GM23248 (cell line): Measurements from ENCODE around the gene RIOK1. TPM values are rescaled to one million over a fixed set of nuclear protein-coding genes. Genes with fewer than 3 reads are reported as not detected.
A peak's percentile ranks its signal among the peaks of the same experiment; 100 is the strongest.

Experiments used
- DNase-seq: peaks from one replicate; pipeline ENCODE4 v3.0.0-alpha.2; 2015
- H2AFZ ChIP-seq: fragments of 200-600 bp; sonication (generic); 2 replicates; pipeline ENCODE4 v1.6.1; 2016; ENCODE audit warnings: antibody characterized with exemption
- H3F3A ChIP-seq: fragments of 200-600 bp; sonication (generic); 2 replicates; pipeline ENCODE4 v1.6.1; 2016; ENCODE audit warnings: mild to moderate bottlenecking, antibody characterized with exemption, mixed run types; ENCODE audit not compliant: insufficient read depth
- H3K27ac ChIP-seq: fragments of 200-600 bp; sonication (generic); 2 replicates; pipeline ENCODE4 v1.5.1; 2016; ENCODE audit warnings: mild to moderate bottlenecking
- H3K27me3 ChIP-seq: fragments of 200-600 bp; sonication (generic); replicated peaks from 2 replicates; pipeline ENCODE4 v1.6.1; 2016; ENCODE audit warnings: mild to moderate bottlenecking; ENCODE audit not compliant: insufficient read depth
- H3K36me3 ChIP-seq: fragments of 200-600 bp; sonication (generic); 2 replicates; pipeline ENCODE4 v1.6.1; 2016; ENCODE audit warnings: low read depth, mild to moderate bottlenecking
- H3K4me1 ChIP-seq: fragments of 200-600 bp; sonication (generic); 2 replicates; pipeline ENCODE4 v1.6.1; 2016; ENCODE audit warnings: mild to moderate bottlenecking; ENCODE audit not compliant: insufficient read depth
- H3K4me2 ChIP-seq: fragments of 200-600 bp; sonication (generic); one replicate; pipeline ENCODE4 v1.6.1; 2016; ENCODE audit warnings: mild to moderate bottlenecking; ENCODE audit not compliant: unreplicated experiment
- H3K4me3 ChIP-seq: fragments of 200-600 bp; sonication (generic); 2 replicates; pipeline ENCODE4 v1.5.1; 2016; ENCODE audit warnings: mild to moderate bottlenecking
- H3K79me2 ChIP-seq: fragments of 200-600 bp; sonication (generic); 2 replicates; pipeline ENCODE4 v1.6.1; 2016; ENCODE audit warnings: mild to moderate bottlenecking; ENCODE audit not compliant: insufficient read depth
- H3K9ac ChIP-seq: fragments of 200-600 bp; sonication (generic); 2 replicates; pipeline ENCODE4 v1.6.1; 2016; ENCODE audit warnings: mild to moderate bottlenecking
- H3K9me2 ChIP-seq: fragments of 200-600 bp; sonication (generic); 2 replicates; pipeline ENCODE4 v1.6.1; 2016; ENCODE audit warnings: mixed run types, mild to moderate bottlenecking, moderate library complexity; ENCODE audit not compliant: insufficient read depth
- H3K9me3 ChIP-seq: fragments of 200-600 bp; sonication (generic); one replicate; pipeline ENCODE4 v1.6.1; 2017; ENCODE audit warnings: low read depth
- H4K20me1 ChIP-seq: fragments of 200-600 bp; sonication (generic); 2 replicates; pipeline ENCODE4 v1.6.0; 2016; ENCODE audit not compliant: insufficient read depth
- EZH2 ChIP-seq: fragments of 200-600 bp; sonication (generic); IDR thresholded peaks from 2 replicates; pipeline ENCODE4 v1.6.1; 2018; ENCODE audit warnings: antibody characterized with exemption, mild to moderate bottlenecking; ENCODE audit not compliant: insufficient read depth, poor library complexity, severe bottlenecking
- EZH2phosphoT487 ChIP-seq: fragments of 200-600 bp; sonication (generic); IDR thresholded peaks from 2 replicates; pipeline ENCODE4 v1.6.1; 2018; ENCODE audit warnings: antibody characterized with exemption, moderate library complexity, mild to moderate bottlenecking, low read depth; ENCODE audit not compliant: insufficient read depth
- WGBS, 2 experiments: methylation state at CpG; one replicate each; pipeline ENCODE4 v1.1.6; 2015 to 2017; ENCODE audit warnings: low lambda C conversion rate in 2 of 2, low coverage in 1 of 2; ENCODE audit errors: missing lambda C conversion rate in 2 of 2; 5-methylcytosine and 5-hydroxymethylcytosine counted together
- in situ Hi-C: fragments of 300-500 bp; cut with MboI; formaldehyde crosslinking; loops from 2 replicates; pipeline ENCODE4 v1.15.0; 2020
- polyA plus RNA-seq: library from polyadenylated mRNA; unstranded; fragments of >200 nt; fragmentation: Nextera tagmentation; extraction: Ambion mirVana; gene quantifications from 2 replicates; pipeline ENCODE4 v1.2.1, GENCODE V29; 2016
- total RNA-seq: library from RNA; depleted of rRNA; stranded (reverse); fragments of >200 nt; shearing (Covaris generic); gene quantifications from 2 replicates; pipeline ENCODE4 v1.2.3, GENCODE V29; 2014

RIOK1 gene
- total and polyA plus RNA-seq, 2 experiments from 2014 or later: 22.4 to 22.5 TPM

DNA sequence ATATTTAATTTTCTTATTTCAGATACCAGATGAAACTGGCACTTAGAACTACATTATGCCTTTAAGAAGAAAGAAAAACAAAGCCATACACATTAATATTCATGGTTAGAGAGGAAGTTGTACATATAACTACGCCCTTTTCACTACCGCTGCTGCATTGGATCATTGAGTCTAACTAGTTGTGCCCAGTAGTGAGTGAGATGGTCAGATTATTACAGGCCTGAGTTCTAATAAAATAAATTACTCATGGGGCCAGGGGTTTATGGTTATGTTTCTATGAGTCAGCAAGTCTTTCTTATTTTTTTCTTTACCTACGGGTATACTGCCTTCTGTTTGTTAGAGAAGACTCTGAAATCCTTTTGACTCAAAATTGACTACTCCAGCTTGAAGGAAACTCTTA lies 11.5 kb downstream of the RIOK1 start:
- Histone ChIP-seq H3K27ac (no peak overlapping the region), H3K9ac (no peak overlapping the region), H3K4me1 (no peaks in the 10 kb centered on the region), H2AFZ (no peak overlapping the region), H3K36me3 (peaks cover 64% of the 10 kb centered on the region), H3K4me3 (no peak overlapping the region), H3K27me3 (no peaks in the 10 kb centered on the region), H3K79me2 (peaks cover 16% of the 10 kb centered on the region; the same call in 1 of the 2 replicates), H3K4me2 (no peak overlapping the region), H3K9me3 (no peaks in the 10 kb centered on the region), H3K9me2 (no peaks in the 10 kb centered on the region), H4K20me1 (no peaks in the 10 kb centered on the region), H3F3A (peaks cover 7% of the 10 kb centered on the region; the same call in 1 of the 2 replicates)
- peak; percentile 27 for DNase-seq
- 82 to 87% methylated on average over 3 of the region's 3 CpGs for WGBS, 2 experiments
- in situ Hi-C loops: no loop called here
- no peak for TF ChIP-seq EZH2
- no peak for TF ChIP-seq EZH2phosphoT487

DNA sequence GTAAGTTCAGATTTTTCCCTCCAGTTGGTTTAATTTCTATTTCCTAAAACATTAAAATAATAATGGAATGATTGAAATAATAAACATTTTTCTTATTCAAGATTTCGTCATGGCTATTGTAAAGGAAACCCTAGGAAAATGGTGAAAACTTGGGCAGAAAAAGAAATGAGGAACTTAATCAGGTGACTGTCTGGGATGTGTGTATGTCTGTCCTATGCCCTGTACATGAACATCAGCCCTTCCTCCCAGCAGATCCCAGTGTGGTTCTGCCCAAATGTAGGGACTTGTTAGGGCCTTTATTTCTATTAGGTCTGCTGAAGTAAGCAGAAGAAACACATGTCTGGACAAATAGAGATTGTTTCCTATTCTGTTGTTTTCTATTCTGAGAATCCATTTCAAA lies 13.1 kb downstream of the RIOK1 start:
- WGBS, 2 experiments: 97 to 100% methylated on average over 1 of the region's 1 CpG
- H3F3A ChIP-seq: peaks cover 7% of the 10 kb centered on the region; the same call in 1 of the 2 replicates
- peaks cover 4% of the 10 kb centered on the region; the same call in 1 of the 2 replicates for H3K79me2 ChIP-seq
- H3K9me3 ChIP-seq: no peaks in the 10 kb centered on the region
- no peak overlapping the region for H3K27ac ChIP-seq
- H3K4me1 ChIP-seq: no peaks in the 10 kb centered on the region
- in situ Hi-C loops: no loop called here
- H3K4me2 ChIP-seq: no peak overlapping the region
- DNase-seq: no peak
- no peak overlapping the region for H3K9ac ChIP-seq
- no peaks in the 10 kb centered on the region for H3K27me3 ChIP-seq
- H3K4me3 ChIP-seq: no peak overlapping the region
- no peaks in the 10 kb centered on the region for H4K20me1 ChIP-seq
- H3K36me3 ChIP-seq: peaks cover 65% of the 10 kb centered on the region
- no peaks in the 10 kb centered on the region for H3K9me2 ChIP-seq
- no peak overlapping the region for H2AFZ ChIP-seq
- TF ChIP-seq EZH2phosphoT487: no peak
- no peak for TF ChIP-seq EZH2

GRCh38 chr6:7404546-7404945 lies 14.9 kb downstream of the RIOK1 start:
- peaks cover 67% of the 10 kb centered on the region for H3K36me3 ChIP-seq
- no peaks in the 10 kb centered on the region for H4K20me1 ChIP-seq
- no peak overlapping the region for H3K27ac ChIP-seq
- H3K9me2 ChIP-seq: no peaks in the 10 kb centered on the region
- no peak overlapping the region for H3K9ac ChIP-seq
- WGBS, 2 experiments: 97% methylated on average over 5 of the region's 5 CpGs
- no peaks in the 10 kb centered on the region for H3K9me3 ChIP-seq
- H3K4me2 ChIP-seq: no peak overlapping the region
- peaks cover 4% of the 10 kb centered on the region; the same call in 1 of the 2 replicates for H3K79me2 ChIP-seq
- no peaks in the 10 kb centered on the region for H3K4me1 ChIP-seq
- H3F3A ChIP-seq: peaks cover 7% of the 10 kb centered on the region; the same call in 1 of the 2 replicates
- no peak for DNase-seq
- H3K27me3 ChIP-seq: no peaks in the 10 kb centered on the region
- no peak overlapping the region for H2AFZ ChIP-seq
- in situ Hi-C loops: no loop called here
- no peak overlapping the region for H3K4me3 ChIP-seq
- TF ChIP-seq EZH2phosphoT487 (no peak), EZH2 (no peak)

- Histone ChIP-seq H3K9me2 (no peaks in the 10 kb centered on the region), H3K9ac (no peak overlapping the region), H3K4me2 (no peak overlapping the region), H3K36me3 (peaks cover 70% of the 10 kb centered on the region), H3K27ac (no peak overlapping the region), H4K20me1 (no peaks in the 10 kb centered on the region), H3K79me2 (no peaks in the 10 kb centered on the region), H3K9me3 (no peaks in the 10 kb centered on the region), H3F3A (0 out of 2 replicates have a peak, but pooled peaks cover 4% of the 10 kb centered on the region), H3K4me1 (no peaks in the 10 kb centered on the region), H2AFZ (no peak overlapping the region), H3K4me3 (no peak overlapping the region), H3K27me3 (no peaks in the 10 kb centered on the region)
- WGBS, 2 experiments: 95 to 99% methylated on average over 9 of the region's 9 CpGs
- TF ChIP-seq EZH2phosphoT487 (no peak), EZH2 (no peak)
- no peak for DNase-seq
- in situ Hi-C loops: no loop called here
Observed at GRCh38 chr6:7406743-7407142, 17.1 kb downstream of the RIOK1 start.

DNA sequence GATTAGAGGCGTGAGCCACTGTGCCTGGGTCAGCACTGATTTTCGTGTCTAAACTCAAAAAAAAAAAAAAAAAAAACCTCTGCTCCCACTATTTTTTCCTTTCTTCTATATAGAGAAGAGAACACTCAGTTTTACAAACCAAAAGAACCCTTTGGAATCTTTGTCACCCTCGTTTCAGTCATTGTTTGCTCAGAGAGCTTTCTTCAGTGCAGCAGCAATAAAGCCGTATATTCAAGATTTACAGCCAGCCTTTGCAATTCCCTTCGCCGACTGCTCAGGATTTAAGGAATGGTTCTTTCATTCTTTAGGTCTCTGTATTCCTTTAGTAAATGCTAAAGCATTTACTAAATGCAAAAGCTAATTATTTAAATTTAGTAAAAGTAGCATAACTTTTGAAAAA lies 20.1 kb downstream of the RIOK1 start:
- no peak overlapping the region for H3K27ac ChIP-seq
- H3K79me2 ChIP-seq: no peaks in the 10 kb centered on the region
- H3K4me2 ChIP-seq: no peak overlapping the region
- H3K4me1 ChIP-seq: peaks cover 15% of the 10 kb centered on the region
- peaks cover 16% of the 10 kb centered on the region; the same call in 1 of the 2 replicates for H3F3A ChIP-seq
- no peaks in the 10 kb centered on the region for H3K9me2 ChIP-seq
- peaks cover 58% of the 10 kb centered on the region for H3K36me3 ChIP-seq
- H3K9ac ChIP-seq: no peak overlapping the region
- no peaks in the 10 kb centered on the region for H3K27me3 ChIP-seq
- H2AFZ ChIP-seq: no peak overlapping the region
- in situ Hi-C loops: no loop called here
- no peak for TF ChIP-seq EZH2phosphoT487
- no peak for TF ChIP-seq EZH2
- H3K9me3 ChIP-seq: no peaks in the 10 kb centered on the region
- H4K20me1 ChIP-seq: no peaks in the 10 kb centered on the region
- DNase-seq: no peak
- WGBS, 2 experiments: 79 to 80% methylated on average over 6 of the region's 6 CpGs
- no peak overlapping the region for H3K4me3 ChIP-seq
